Neural cell (in vitro differentiated cells): ENCODE data around the gene FYCO1. TPM values are rescaled to one million over a fixed set of nuclear protein-coding genes. Genes with fewer than 3 reads are reported as not detected.

ENCODE experiments used
- H2AFZ ChIP-seq: fragments of 200-600, 300-800 bp; sonication (generic), shearing (Covaris generic); 2 replicates; pipeline ENCODE4 v1.6.0; 2014; ENCODE audit warnings: low read depth, mild to moderate bottlenecking, antibody characterized with exemption, low read length, moderate library complexity
- H3F3A ChIP-seq: fragments of 200-600 bp; shearing (Covaris generic); 2 replicates; pipeline ENCODE4 v1.6.1; 2016; ENCODE audit warnings: mild to moderate bottlenecking, moderate library complexity, mixed read lengths, antibody characterized with exemption, low read length; ENCODE audit not compliant: insufficient read depth, poor library complexity, severe bottlenecking
- H3K27ac ChIP-seq: fragments of 200-600, 300-800 bp; sonication (generic), shearing (Covaris generic); 2 replicates; pipeline ENCODE4 v1.5.1; 2014; ENCODE audit warnings: mild to moderate bottlenecking, low read length, moderate library complexity
- H3K27me3 ChIP-seq: fragments of 300-800, 200-600 bp; sonication (generic), shearing (Covaris generic); 2 replicates; pipeline ENCODE4 v1.6.0; 2014; ENCODE audit warnings: mild to moderate bottlenecking, low read depth, low read length, moderate library complexity; ENCODE audit not compliant: insufficient read depth
- H3K36me3 ChIP-seq: fragments of 300-800, 200-600 bp; sonication (generic), shearing (Covaris generic); 2 replicates; pipeline ENCODE4 v1.5.1; 2014; ENCODE audit warnings: mild to moderate bottlenecking, antibody characterized with exemption, low read length, moderate library complexity; ENCODE audit not compliant: insufficient read depth
- H3K4me2 ChIP-seq: fragments of 300-800, 200-600 bp; sonication (generic), shearing (Covaris generic); 2 replicates; pipeline ENCODE4 v1.6.0; 2014; ENCODE audit warnings: mild to moderate bottlenecking, low read length
- H3K4me3 ChIP-seq: fragments of 300-800, 200-600 bp; sonication (generic), shearing (Covaris generic); 2 replicates; pipeline ENCODE4 v1.5.1; 2014; ENCODE audit warnings: mild to moderate bottlenecking, low read length, moderate library complexity
- H3K79me2 ChIP-seq: fragments of 200-600 bp; shearing (Covaris generic); replicated peaks from 2 replicates; pipeline ENCODE4 v1.6.0; 2014; ENCODE audit warnings: mild to moderate bottlenecking, low read length, moderate library complexity; ENCODE audit not compliant: insufficient read depth
- H3K9ac ChIP-seq: fragments of 300-800, 200-600 bp; sonication (generic), shearing (Covaris generic); 2 replicates; pipeline ENCODE4 v1.6.1; 2016; ENCODE audit warnings: mild to moderate bottlenecking, low read length, mixed read lengths
- H3K9me2 ChIP-seq: fragments of 200-600 bp; shearing (Covaris generic); 2 replicates; pipeline ENCODE4 v1.6.1; 2016; ENCODE audit warnings: mild to moderate bottlenecking, low read length, mixed read lengths; ENCODE audit not compliant: insufficient read depth
- H3K9me3 ChIP-seq: fragments of 200-600, 300-800 bp; sonication (generic), shearing (Covaris generic); 2 replicates; pipeline ENCODE4 v1.6.1; 2016; ENCODE audit warnings: mild to moderate bottlenecking, mixed run types, low read length, moderate library complexity, mixed read lengths
- H4K20me1 ChIP-seq: fragments of 200-600 bp; shearing (Covaris generic); 2 replicates; pipeline ENCODE4 v1.6.1; 2016; ENCODE audit warnings: mild to moderate bottlenecking, mixed run types; ENCODE audit not compliant: insufficient read depth
- EP300 ChIP-seq: fragments of 450-650 bp; conservative IDR thresholded peaks from 2 replicates; pipeline ENCODE4 v1.6.1; 2014; ENCODE audit warnings: antibody characterized with exemption, mild to moderate bottlenecking, moderate library complexity; ENCODE audit not compliant: poor library complexity, severe bottlenecking
- EZH2 ChIP-seq: fragments of 200-600, 300-800 bp; shearing (Covaris generic), sonication (generic); IDR thresholded peaks from 2 replicates; pipeline ENCODE4 v1.6.1; 2014; ENCODE audit warnings: antibody characterized with exemption, low read length, borderline replicate concordance, mild to moderate bottlenecking; ENCODE audit not compliant: insufficient read depth, poor library complexity, severe bottlenecking
- MXI1 ChIP-seq: fragments of 450-650 bp; conservative IDR thresholded peaks from 2 replicates; pipeline ENCODE4 v1.6.1; 2014; ENCODE audit warnings: antibody characterized with exemption, mild to moderate bottlenecking; ENCODE audit not compliant: poor library complexity, severe bottlenecking
- POLR2AphosphoS5 ChIP-seq: IDR thresholded peaks from 2 replicates; pipeline ENCODE4 v1.6.1; 2012
- REST ChIP-seq: IDR thresholded peaks from 2 replicates; pipeline ENCODE4 v1.6.1; 2012; ENCODE audit warnings: borderline replicate concordance
- SMC3 ChIP-seq: fragments of 450-650 bp; conservative IDR thresholded peaks from 2 replicates; pipeline ENCODE4 v1.6.1; 2014; ENCODE audit warnings: antibody characterized with exemption, mild to moderate bottlenecking, moderate library complexity; ENCODE audit not compliant: poor library complexity
- polyA plus RNA-seq: library from polyadenylated mRNA; depleted of rRNA; stranded (reverse); fragments of >200 nt; gene quantifications from 2 replicates; pipeline ENCODE4 v1.2.3, GENCODE V29; 2014

Gene FYCO1
- polyA plus RNA-seq, 1 donor from 2014 or later: 0.12 TPM

- H3K9me3 ChIP-seq: no peaks in the 10 kb centered on the region
- TF ChIP-seq POLR2AphosphoS5 (no peak), MXI1 (no peak), REST (no peak), SMC3 (no peak)
- no peak overlapping the region for H3K9ac ChIP-seq
- no peak overlapping the region for H3K27ac ChIP-seq
- no peak overlapping the region for H3K4me3 ChIP-seq
- no peak overlapping the region for H2AFZ ChIP-seq
- H4K20me1 ChIP-seq: no peaks in the 10 kb centered on the region
- no peaks in the 10 kb centered on the region for H3K36me3 ChIP-seq
- no peaks in the 10 kb centered on the region for H3F3A ChIP-seq
- no peaks in the 10 kb centered on the region for H3K79me2 ChIP-seq
- no peaks in the 10 kb centered on the region for H3K27me3 ChIP-seq
- H3K9me2 ChIP-seq: no peaks in the 10 kb centered on the region
- no peak overlapping the region for H3K4me2 ChIP-seq
Measured at GRCh38 chr3:45980229-45980813, 15.3 kb downstream of the FYCO1 start.

- no peak overlapping the region for H3K4me3 ChIP-seq
- no peaks in the 10 kb centered on the region for H3K27me3 ChIP-seq
- H3K27ac ChIP-seq: no peak overlapping the region
- H3K36me3 ChIP-seq: no peaks in the 10 kb centered on the region
- H3K9me2 ChIP-seq: no peaks in the 10 kb centered on the region
- no peak overlapping the region for H2AFZ ChIP-seq
- no peaks in the 10 kb centered on the region for H3K9me3 ChIP-seq
- H3K4me2 ChIP-seq: no peak overlapping the region
- no peaks in the 10 kb centered on the region for H3K79me2 ChIP-seq
- no peaks in the 10 kb centered on the region for H4K20me1 ChIP-seq
- H3K9ac ChIP-seq: no peak overlapping the region
- TF ChIP-seq REST (no peak), EZH2 (no peak), MXI1 (no peak), EP300 (no peak)
- no peaks in the 10 kb centered on the region for H3F3A ChIP-seq
Measured at GRCh38 chr3:45979378-45979777, 16.2 kb downstream of the FYCO1 start.
